CD4-positive, alpha-beta memory T cell (primary cell): ENCODE data around the gene FBXO31. TPM values are rescaled to one million over a fixed set of nuclear protein-coding genes. Genes with fewer than 3 reads are reported as not detected.

ENCODE experiments used
- CTCF ChIA-PET: fragments of 350-600 bp; sonication (Branson Sonifier 250); formaldehyde crosslinking; loops from one replicate; lab custom pipeline; 2021; ENCODE audit warnings: inconsistent platforms; ENCODE audit not compliant: partially characterized antibody; lab: Charles Lee
- POLR2A ChIA-PET: fragments of 350-600 bp; sonication (Branson Sonifier 250); formaldehyde crosslinking; loops from one replicate; lab custom pipeline; 2021; ENCODE audit not compliant: partially characterized antibody; lab: Charles Lee
- DNase-seq, 5 donors: peaks; one replicate each; pipeline versions ENCODE4 v3.0.0 to v3.0.0-alpha.2; 2020 to 2022; ENCODE audit warnings: mixed read lengths in 1 of 5
- H3K27ac ChIP-seq: one replicate; pipeline ENCODE4 v1.7.0; 2013; ENCODE audit warnings: low read depth, low read length
- H3K27me3 ChIP-seq: 2 replicates; pipeline ENCODE4 v1.7.0; 2013; ENCODE audit warnings: mild to moderate bottlenecking, low read length, moderate library complexity; ENCODE audit not compliant: insufficient read depth
- H3K36me3 ChIP-seq: 2 replicates; pipeline ENCODE4 v1.7.0; 2013; ENCODE audit warnings: mild to moderate bottlenecking, low read length, moderate library complexity; ENCODE audit not compliant: insufficient read depth
- H3K4me1 ChIP-seq: 2 replicates; pipeline ENCODE4 v1.7.0; 2013; ENCODE audit warnings: mild to moderate bottlenecking, low read length, moderate library complexity; ENCODE audit not compliant: insufficient read depth
- H3K4me3 ChIP-seq, 2 donors: one replicate each; pipeline ENCODE4 v1.7.0; 2013; ENCODE audit warnings: low read length in 2 of 2, mild to moderate bottlenecking in 1 of 2
- H3K9me3 ChIP-seq, 2 donors: one replicate each; pipeline ENCODE4 v1.7.0; 2013; ENCODE audit warnings: low read length in 2 of 2, control low read depth in 1 of 2; ENCODE audit not compliant: control insufficient read depth in 1 of 2
- H3K27ac Mint-ChIP-seq, 7 donors: one replicate each; pipeline ENCODE4 v1.8.0; 2020 to 2021; ENCODE audit warnings: mixed read lengths in 7 of 7, mild to moderate bottlenecking in 6 of 7, inconsistent platforms in 3 of 7, moderate library complexity in 3 of 7
- H3K27me3 Mint-ChIP-seq, 2 donors: one replicate each; pipeline ENCODE4 v1.8.0; 2020 to 2021; ENCODE audit warnings: mixed read lengths in 2 of 2
- H3K36me3 Mint-ChIP-seq, 2 donors: one replicate each; pipeline ENCODE4 v1.8.0; 2020 to 2021; ENCODE audit warnings: mixed read lengths in 2 of 2, inconsistent platforms in 1 of 2, mild to moderate bottlenecking in 1 of 2
- H3K4me1 Mint-ChIP-seq, 4 donors: one replicate each; pipeline ENCODE4 v1.8.0; 2020 to 2021; ENCODE audit warnings: mixed read lengths in 4 of 4, mild to moderate bottlenecking in 1 of 4
- H3K4me3 Mint-ChIP-seq, 8 donors: one replicate each; pipeline ENCODE4 v1.8.0; 2020 to 2021; ENCODE audit warnings: mixed read lengths in 8 of 8, mild to moderate bottlenecking in 7 of 8, moderate library complexity in 6 of 8, inconsistent platforms in 3 of 8
- H3K9me3 Mint-ChIP-seq, 8 donors: one replicate each; pipeline ENCODE4 v1.8.0; 2020 to 2021; ENCODE audit warnings: mixed read lengths in 8 of 8, mild to moderate bottlenecking in 5 of 8, inconsistent platforms in 3 of 8, moderate library complexity in 1 of 8
- intact Hi-C: fragments of 100-400 bp; cut with micrococcal nuclease; formaldehyde crosslinking; loops from one replicate; pipeline ENCODE4 v1.15.1; 2023
- polyA plus RNA-seq, 2 donors: library from polyadenylated mRNA; unstranded; fragments of 300-500 nt; fragmentation: Illumina TruSeq; gene quantifications; one replicate each; pipeline ENCODE4 v1.2.3, GENCODE V29; 2021
- total RNA-seq, 2 experiments: library from RNA; stranded (reverse); gene quantifications; one replicate each; pipeline ENCODE4 v1.2.3, GENCODE V29; 2021

The FBXO31 gene, protein sequence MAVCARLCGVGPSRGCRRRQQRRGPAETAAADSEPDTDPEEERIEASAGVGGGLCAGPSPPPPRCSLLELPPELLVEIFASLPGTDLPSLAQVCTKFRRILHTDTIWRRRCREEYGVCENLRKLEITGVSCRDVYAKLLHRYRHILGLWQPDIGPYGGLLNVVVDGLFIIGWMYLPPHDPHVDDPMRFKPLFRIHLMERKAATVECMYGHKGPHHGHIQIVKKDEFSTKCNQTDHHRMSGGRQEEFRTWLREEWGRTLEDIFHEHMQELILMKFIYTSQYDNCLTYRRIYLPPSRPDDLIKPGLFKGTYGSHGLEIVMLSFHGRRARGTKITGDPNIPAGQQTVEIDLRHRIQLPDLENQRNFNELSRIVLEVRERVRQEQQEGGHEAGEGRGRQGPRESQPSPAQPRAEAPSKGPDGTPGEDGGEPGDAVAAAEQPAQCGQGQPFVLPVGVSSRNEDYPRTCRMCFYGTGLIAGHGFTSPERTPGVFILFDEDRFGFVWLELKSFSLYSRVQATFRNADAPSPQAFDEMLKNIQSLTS
- total RNA-seq (10 to 100 TPM; 44.2 to 44.6 TPM), polyA plus RNA-seq (10 to 100 TPM; 22.9 to 24.8 TPM)

DNA sequence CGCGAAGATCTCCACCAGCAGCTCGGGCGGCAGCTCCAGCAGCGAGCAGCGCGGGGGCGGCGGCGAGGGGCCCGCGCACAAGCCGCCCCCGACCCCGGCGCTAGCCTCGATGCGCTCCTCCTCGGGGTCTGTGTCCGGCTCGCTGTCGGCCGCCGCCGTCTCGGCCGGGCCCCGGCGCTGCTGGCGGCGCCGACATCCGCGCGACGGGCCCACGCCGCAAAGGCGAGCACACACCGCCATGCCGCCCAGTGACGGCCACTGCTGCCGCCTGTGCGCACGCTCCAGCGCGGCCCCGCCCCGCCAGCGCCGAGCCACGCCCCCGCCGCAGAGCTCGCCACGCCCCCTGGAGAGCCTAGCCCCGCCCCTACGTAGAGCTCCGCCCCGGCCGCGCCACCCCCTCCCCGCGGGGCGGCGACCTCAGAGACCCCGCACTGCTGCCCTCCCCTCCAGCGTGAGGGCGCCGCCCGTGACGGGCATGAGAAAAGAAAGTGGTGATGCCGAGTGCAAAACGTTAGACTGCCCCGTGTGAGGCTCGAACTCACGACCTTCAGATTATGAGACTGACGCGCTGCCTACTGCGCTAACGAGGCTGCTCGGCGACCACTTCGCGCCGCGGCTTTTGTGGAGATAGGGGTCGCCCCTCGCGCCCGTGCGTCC lies at the start of gene FBXO31:
FBXO31 (minus strand) TSS at position 272 of the 657 bp plus-strand sequence; CDS start at position 240, 32 bp downstream.
- peak within 1 kb of the TSS; percentile 52 to 78 for H3K4me3 ChIP-seq

DNA sequence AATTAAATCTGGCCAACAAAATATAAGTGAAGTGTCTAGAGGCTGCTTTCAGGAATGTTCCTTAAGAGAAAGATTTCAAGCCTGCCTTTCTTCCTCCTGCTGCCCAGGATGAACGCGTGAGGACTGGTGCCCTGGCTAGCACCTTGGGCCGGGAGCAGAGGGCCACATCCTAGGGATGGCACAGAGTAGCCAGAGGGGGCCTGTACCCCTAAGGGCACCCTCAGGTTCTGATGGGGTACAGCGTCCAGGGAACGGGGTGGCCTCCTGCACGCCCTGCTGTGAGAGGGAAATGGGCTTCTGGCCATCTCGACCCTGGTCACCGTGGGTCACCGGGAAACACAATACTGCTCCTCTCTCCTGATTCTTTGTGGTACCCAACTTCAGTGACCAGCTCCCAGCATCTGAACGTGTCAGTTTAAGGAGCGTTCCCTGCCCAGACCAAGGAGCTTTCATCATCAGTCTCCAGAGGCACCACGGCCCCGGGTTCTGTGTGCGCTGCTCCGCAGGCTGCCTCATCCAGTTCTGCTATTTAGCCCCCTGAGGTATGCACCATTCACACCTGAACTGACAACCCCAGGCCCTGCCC lies 48.8 kb upstream of the FBXO31 start:
- no peaks in the 10 kb centered on the region for H3K9me3 ChIP-seq
- H3K4me3 ChIP-seq, result no peak overlapping the region
- POLR2A ChIA-PET, result no interaction called here
- Mint-ChIP-seq H3K27me3 (no peaks in the 10 kb centered on the region), H3K36me3 (peaks cover 4 to 16% of the 10 kb centered on the region in 2 donors), H3K9me3 (no peaks in the 10 kb centered on the region), H3K27ac (peak overlapping the region in 1 of 7 donors; percentile 64), H3K4me1 (peaks cover 12 to 26% (median 14%) of the 10 kb centered on the region in 4 donors), H3K4me3 (no peak overlapping the region)
- intact Hi-C loops, result no loop called here
- CTCF ChIA-PET, result interaction anchor here (0.7 kb wide), 1 partner anchor 16 kb away, joined by 3 read pairs; no protein-coding TSS in a partner anchor
- no peaks in the 10 kb centered on the region for H3K36me3 ChIP-seq
- peaks cover 21% of the 10 kb centered on the region for H3K4me1 ChIP-seq
- no peak overlapping the region for H3K27ac ChIP-seq
- DNase-seq, result no peak
- H3K27me3 ChIP-seq, result no peaks in the 10 kb centered on the region

More for the DNA sequence above, at the start of gene FBXO31:
- DNase-seq, result peak; percentile 89 to 95 (median 89)
- Mint-ChIP-seq H3K9me3 (peaks cover 0 to 5% (median 0%) of the 10 kb centered on the region in 8 donors), H3K4me3 (peak within 1 kb of the TSS; percentile 91 to 98 (median 93)), H3K36me3 (peaks cover 4 to 14% of the 10 kb centered on the region in 2 donors), H3K27ac (peak within 1 kb of the TSS; percentile 93 to 100 (median 96)), H3K27me3 (peaks cover 0 to 3% of the 10 kb centered on the region in 2 donors), H3K4me1 (peaks cover 39 to 72% (median 56%) of the 10 kb centered on the region in 4 donors)
- Histone ChIP-seq H3K27ac (peak within 1 kb of the TSS; percentile 63), H3K36me3 (no peaks in the 10 kb centered on the region), H3K9me3 (no peaks in the 10 kb centered on the region), H3K4me1 (peaks cover 65% of the 10 kb centered on the region), H3K27me3 (no peaks in the 10 kb centered on the region)
- intact Hi-C loops, result loop anchor here (1.0 to 5.0 kb wide), 3 partner anchors 9 to 66 kb away; partner anchors contain the start of genes C16orf95 and MAP1LC3B
- ChIA-PET POLR2A (interaction anchor here (0.6 to 3.6 kb wide), 22 partner anchors 10 to 567 kb away, joined by 3 to 105 read pairs (median 4); partner anchors contain the start of genes BANP, C16orf95, KLHDC4 and MAP1LC3B), CTCF (interaction anchor here (0.6 to 2.9 kb wide), 7 partner anchors 10 to 76 kb away, joined by 3 to 42 read pairs (median 5); partner anchors contain the start of gene C16orf95)

DNA sequence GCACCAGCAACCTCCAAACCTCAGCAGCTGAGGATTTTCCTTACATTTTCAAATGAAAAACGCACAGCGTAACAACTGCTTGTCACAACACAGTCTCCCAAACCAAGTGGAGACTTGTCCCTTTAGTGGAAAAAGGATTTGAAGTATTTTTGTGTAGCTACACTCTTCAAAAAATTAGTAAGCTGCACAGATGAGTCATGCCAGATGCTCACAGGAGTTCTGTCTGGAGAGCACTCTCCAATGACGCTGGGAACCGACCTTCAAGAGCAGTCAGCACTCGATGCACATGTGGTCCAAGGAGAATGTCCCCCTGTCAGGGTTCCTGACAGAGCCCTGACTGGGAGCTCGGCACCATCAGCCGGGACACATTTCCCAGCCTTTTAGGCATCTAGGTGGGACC lies 48.4 kb upstream of the FBXO31 start:
- H3K27ac ChIP-seq, result no peak overlapping the region
- no peaks in the 10 kb centered on the region for H3K36me3 ChIP-seq
- H3K27me3 ChIP-seq, result no peaks in the 10 kb centered on the region
- H3K9me3 ChIP-seq, result no peaks in the 10 kb centered on the region
- ChIA-PET POLR2A (no interaction called here), CTCF (no interaction called here)
- Mint-ChIP-seq H3K4me1 (peaks cover 10 to 24% (median 13%) of the 10 kb centered on the region in 4 donors), H3K36me3 (peaks cover 4 to 16% of the 10 kb centered on the region in 2 donors), H3K4me3 (no peak overlapping the region), H3K27ac (no peak overlapping the region), H3K27me3 (no peaks in the 10 kb centered on the region), H3K9me3 (no peaks in the 10 kb centered on the region)
- H3K4me3 ChIP-seq, result no peak overlapping the region
- intact Hi-C loops, result no loop called here
- H3K4me1 ChIP-seq, result peaks cover 16% of the 10 kb centered on the region
- DNase-seq, result no peak

DNA sequence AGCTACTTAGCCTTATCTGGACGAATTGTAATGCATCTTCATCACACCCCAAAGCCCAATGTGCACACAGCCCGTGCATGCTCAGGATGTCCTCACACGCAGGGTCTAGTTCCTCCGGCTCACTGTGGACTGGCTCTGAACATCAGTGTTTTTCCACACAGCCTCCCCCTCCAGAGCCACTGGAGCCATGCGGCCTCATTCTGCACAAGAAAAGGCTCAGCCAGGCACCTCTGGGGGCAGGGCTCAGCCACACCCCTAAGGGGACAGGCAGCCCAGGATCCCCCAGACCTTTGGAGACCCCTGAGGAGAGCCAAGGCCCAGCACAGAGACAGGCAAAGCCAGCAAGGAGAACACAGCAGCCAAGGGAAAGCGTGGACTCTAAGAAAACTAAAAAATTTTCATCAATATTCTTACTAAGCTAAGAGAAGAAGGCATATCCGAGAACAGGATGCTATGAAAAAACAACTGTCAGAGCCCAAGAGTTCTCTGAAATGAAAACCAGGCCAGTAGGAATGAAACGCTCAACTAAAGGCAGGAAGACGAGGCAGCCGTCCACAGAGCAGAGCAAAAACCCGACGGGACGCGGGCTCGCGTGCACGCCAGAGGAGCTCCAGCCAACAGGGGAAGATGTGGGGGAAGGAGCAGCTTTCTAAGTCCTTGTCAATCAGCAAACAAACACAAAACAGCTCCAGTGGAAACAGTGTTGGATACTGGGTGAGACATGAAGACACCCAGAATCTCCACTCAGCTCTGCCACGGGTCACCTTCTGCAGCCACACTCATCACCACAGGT lies 43.0 kb upstream of the FBXO31 start:
- Mint-ChIP-seq H3K27ac (peak overlapping the region in 2 of 7 donors; percentile 57 to 89), H3K4me3 (no peak overlapping the region), H3K9me3 (no peaks in the 10 kb centered on the region), H3K27me3 (no peaks in the 10 kb centered on the region), H3K4me1 (peaks cover 3 to 8% (median 6%) of the 10 kb centered on the region in 4 donors), H3K36me3 (peaks cover 19 to 40% of the 10 kb centered on the region in 2 donors)
- Histone ChIP-seq H3K9me3 (no peaks in the 10 kb centered on the region), H3K4me1 (no peaks in the 10 kb centered on the region), H3K4me3 (no peak overlapping the region), H3K27ac (no peak overlapping the region), H3K27me3 (no peaks in the 10 kb centered on the region), H3K36me3 (peaks cover 9% of the 10 kb centered on the region)
- no peak for DNase-seq
- POLR2A ChIA-PET, result no interaction called here
- intact Hi-C loops, result no loop called here
- CTCF ChIA-PET, result interaction anchor here (1.3 to 1.6 kb wide), 2 partner anchors 10 kb away, joined by 3 read pairs; no protein-coding TSS in a partner anchor

DNA sequence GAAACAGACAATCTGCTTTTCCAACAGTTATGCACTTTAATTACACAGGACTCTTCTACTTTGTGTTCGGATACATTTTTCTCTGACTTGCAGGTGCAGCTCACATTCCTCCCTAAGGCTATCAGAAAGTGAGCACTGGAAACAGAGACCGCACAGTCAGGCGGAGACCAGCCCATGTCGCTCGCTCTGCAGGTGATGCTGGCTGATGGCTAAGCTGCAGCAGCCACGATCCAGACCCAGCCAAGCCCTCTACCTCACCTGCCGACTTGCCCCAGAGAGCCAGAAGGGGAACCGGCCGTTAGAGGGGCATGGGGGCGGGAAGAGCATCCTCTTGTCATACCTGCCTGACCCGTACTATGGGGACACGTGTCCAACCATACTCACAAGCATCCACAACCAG lies 42.4 kb upstream of the FBXO31 start:
- Mint-ChIP-seq H3K9me3 (no peaks in the 10 kb centered on the region), H3K36me3 (peaks cover 23 to 40% of the 10 kb centered on the region in 2 donors), H3K4me1 (peaks cover 3 to 8% (median 6%) of the 10 kb centered on the region in 4 donors), H3K27ac (peak overlapping the region in 1 of 7 donors; percentile 57), H3K4me3 (no peak overlapping the region), H3K27me3 (no peaks in the 10 kb centered on the region)
- Histone ChIP-seq H3K9me3 (no peaks in the 10 kb centered on the region), H3K27me3 (no peaks in the 10 kb centered on the region), H3K27ac (no peak overlapping the region), H3K4me3 (no peak overlapping the region), H3K4me1 (no peaks in the 10 kb centered on the region), H3K36me3 (peaks cover 9% of the 10 kb centered on the region)
- CTCF ChIA-PET, result interaction anchor here (1.3 to 1.6 kb wide), 2 partner anchors 9 to 11 kb away, joined by 3 read pairs; no protein-coding TSS in a partner anchor
- POLR2A ChIA-PET, result no interaction called here
- intact Hi-C loops, result no loop called here
- no peak for DNase-seq

DNA sequence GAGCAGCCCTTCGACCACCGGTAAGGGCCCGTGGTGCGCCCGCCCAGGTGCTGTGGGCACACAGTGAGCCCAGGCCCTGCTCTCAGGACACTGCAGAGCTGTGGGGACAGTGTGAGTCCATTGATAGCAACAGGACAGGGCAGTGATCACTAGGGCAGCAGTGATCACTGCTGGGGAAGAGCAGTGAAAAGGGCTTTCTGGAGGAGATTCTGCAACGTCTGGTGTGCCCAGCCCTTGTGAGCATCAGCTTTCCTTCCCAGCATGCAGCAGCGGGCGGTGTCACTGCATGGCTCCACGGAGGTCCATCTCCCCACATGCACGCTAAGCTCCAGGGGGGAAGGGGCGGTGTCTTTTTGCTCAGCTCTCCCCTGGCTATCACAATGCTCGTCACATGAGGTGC lies 40.7 kb upstream of the FBXO31 start:
- ChIA-PET CTCF (no interaction called here), POLR2A (no interaction called here)
- H3K27me3 ChIP-seq, result no peaks in the 10 kb centered on the region
- Mint-ChIP-seq H3K4me3 (no peak overlapping the region), H3K9me3 (no peaks in the 10 kb centered on the region), H3K27ac (peak overlapping the region in 2 of 7 donors; percentile 7 to 36), H3K36me3 (peaks cover 26 to 42% of the 10 kb centered on the region in 2 donors), H3K4me1 (peaks cover 3 to 8% (median 6%) of the 10 kb centered on the region in 4 donors), H3K27me3 (no peaks in the 10 kb centered on the region)
- H3K27ac ChIP-seq, result no peak overlapping the region
- DNase-seq, result no peak
- H3K4me3 ChIP-seq, result no peak overlapping the region
- intact Hi-C loops, result no loop called here
- H3K9me3 ChIP-seq, result no peaks in the 10 kb centered on the region
- peaks cover 23% of the 10 kb centered on the region for H3K36me3 ChIP-seq
- H3K4me1 ChIP-seq, result no peaks in the 10 kb centered on the region
